ENCODE results near the gene IMP4.

DNA sequence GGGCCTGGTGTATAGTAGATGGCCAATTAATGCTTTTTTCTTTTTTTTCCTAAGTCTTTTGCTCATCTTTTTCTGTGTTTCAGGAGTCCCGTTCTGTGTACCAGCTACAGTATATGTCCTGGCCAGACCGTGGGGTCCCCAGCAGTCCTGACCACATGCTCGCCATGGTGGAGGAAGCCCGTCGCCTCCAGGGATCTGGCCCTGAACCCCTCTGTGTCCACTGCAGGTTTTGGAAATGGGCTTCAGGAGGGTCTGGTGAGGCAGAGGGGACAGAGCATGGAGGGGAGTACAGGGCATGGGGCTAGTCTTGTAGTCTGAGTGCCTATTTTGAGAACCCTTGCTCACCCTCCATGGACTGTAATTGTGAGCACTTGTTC lies 27.3 kb downstream of the IMP4 start:
- TF ChIP-seq EZH2 (IDR thresholded peaks at IDR 0.05; ENCODE audit: borderline replicate concordance, insufficient read depth, low read length, poor library complexity, severe bottlenecking) (no peak), TAF1 (IDR thresholded peaks at IDR 0.05; ENCODE audit: low read depth) (no peak), SMC3 (conservative IDR thresholded peaks at IDR 0.05; ENCODE audit: poor library complexity) (no peak), EP300 (conservative IDR thresholded peaks at IDR 0.05; ENCODE audit: poor library complexity, severe bottlenecking) (no peak), RAD21 (conservative IDR thresholded peaks at IDR 0.05) (no peak)
- TF ChIP-seq, protein P1, sequence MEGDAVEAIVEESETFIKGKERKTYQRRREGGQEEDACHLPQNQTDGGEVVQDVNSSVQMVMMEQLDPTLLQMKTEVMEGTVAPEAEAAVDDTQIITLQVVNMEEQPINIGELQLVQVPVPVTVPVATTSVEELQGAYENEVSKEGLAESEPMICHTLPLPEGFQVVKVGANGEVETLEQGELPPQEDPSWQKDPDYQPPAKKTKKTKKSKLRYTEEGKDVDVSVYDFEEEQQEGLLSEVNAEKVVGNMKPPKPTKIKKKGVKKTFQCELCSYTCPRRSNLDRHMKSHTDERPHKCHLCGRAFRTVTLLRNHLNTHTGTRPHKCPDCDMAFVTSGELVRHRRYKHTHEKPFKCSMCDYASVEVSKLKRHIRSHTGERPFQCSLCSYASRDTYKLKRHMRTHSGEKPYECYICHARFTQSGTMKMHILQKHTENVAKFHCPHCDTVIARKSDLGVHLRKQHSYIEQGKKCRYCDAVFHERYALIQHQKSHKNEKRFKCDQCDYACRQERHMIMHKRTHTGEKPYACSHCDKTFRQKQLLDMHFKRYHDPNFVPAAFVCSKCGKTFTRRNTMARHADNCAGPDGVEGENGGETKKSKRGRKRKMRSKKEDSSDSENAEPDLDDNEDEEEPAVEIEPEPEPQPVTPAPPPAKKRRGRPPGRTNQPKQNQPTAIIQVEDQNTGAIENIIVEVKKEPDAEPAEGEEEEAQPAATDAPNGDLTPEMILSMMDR (IDR thresholded peaks at IDR 0.05; ENCODE audit: poor library complexity, severe bottlenecking): no peak

Data from neural cell (in vitro differentiated cells).